ENCODE data around the gene TMEM154. TPM values are rescaled to one million over a fixed set of nuclear protein-coding genes. Genes with fewer than 3 reads are reported as not detected.

Gene TMEM154
- total RNA-seq, 1 experiment from 2014 or later = 1.8 TPM

DNA sequence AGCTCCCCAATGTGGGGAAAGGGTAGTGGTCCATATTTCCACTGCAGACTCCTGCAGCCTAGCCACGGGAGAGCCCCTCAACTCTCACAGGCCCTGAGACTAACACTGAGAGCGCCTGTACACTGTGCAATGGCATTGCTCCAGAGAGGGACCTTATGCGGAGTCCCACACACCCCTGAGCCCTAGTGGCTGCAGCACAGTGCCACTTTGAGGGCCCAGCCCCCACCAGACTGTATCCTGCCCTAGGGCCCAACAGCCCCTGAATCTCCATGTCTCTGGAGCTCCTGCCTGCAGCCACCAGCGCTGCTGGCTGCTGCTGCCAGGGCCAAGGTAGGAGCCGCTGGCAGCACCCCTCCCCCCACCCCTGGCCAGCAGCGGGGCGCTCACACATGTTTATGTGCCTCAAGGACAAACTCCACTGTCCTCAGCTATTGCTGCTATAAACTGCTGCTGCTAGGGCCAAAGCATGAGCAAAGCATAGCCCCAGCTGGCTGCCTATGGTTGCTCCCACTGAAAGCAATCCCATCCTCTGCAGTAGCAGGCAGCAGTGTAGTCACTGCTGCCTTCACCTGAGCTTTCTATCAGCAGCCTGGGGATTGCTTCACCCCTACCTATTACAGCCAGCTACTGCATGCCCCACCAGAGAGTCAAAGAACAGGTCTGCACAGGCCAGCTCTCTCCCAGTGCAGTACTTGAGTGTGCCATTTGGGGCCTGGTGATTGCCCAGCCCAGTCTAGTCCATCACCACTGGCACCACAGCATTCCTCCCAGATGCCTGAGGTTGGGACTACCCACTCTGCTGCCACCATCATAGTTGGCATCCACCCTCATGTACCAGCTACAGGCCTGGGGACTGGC, 24.3 kb downstream of the TMEM154 start:
- H3K9me3 ChIP-seq = no peaks in the 10 kb centered on the region
- H3K36me3 ChIP-seq = no peaks in the 10 kb centered on the region
- no peak overlapping the region for H3K4me3 ChIP-seq
- DNase-seq = no peak
- H3K27me3 ChIP-seq = no peaks in the 10 kb centered on the region

DNA sequence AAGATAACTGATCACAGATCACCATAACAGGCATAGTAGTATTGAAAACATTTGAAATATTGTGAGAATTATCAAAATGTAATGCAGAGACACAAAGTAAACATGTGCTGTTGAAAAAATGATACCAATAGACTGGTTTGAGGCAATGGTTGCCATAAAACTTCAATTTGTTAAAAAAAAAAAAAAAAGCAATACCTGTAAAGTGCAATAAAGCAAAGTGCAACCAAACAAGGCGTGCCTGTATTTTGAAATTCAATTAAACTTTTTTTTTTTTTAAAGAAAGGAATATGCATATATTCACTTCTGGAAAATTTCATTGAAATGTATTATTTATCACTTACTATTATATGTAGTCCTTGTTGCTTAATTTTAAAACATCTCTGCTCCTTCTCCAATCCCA, 27.7 kb downstream of the TMEM154 start:
- no peaks in the 10 kb centered on the region for H3K36me3 ChIP-seq
- H3K4me3 ChIP-seq = no peak overlapping the region
- DNase-seq = no peak
- no peaks in the 10 kb centered on the region for H3K27me3 ChIP-seq
- H3K9me3 ChIP-seq = no peaks in the 10 kb centered on the region

DNA sequence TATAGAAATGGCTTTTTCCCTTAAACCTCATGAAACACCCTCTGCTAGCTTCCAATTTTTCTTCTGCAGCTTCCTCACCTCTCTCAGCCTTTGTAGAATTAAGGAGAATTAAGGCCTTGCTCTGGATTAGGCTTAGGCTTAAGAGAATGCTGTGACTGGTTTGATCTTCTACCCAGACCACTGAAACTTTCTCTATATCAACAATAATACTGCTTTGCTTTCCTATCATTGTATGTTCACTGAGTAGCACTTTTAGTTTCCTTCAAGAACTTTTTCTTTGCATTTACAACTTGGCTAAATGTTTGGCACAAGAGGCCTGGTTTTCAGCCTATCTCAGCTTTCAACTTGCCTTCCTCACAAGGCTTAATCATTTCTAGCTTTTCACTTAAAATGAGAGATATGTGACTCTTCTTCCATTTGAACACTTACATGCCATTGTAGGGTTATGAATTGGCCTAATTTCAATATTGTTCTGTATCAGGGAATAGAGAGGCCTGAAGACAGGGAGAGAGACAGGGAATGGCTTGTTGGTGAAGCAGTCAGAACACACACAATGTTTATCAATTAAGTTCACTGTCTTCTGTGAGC, 28.2 kb downstream of the TMEM154 start:
- H3K36me3 ChIP-seq = no peaks in the 10 kb centered on the region
- no peak overlapping the region for H3K4me3 ChIP-seq
- no peak for DNase-seq
- no peaks in the 10 kb centered on the region for H3K9me3 ChIP-seq
- H3K27me3 ChIP-seq = no peaks in the 10 kb centered on the region

DNA sequence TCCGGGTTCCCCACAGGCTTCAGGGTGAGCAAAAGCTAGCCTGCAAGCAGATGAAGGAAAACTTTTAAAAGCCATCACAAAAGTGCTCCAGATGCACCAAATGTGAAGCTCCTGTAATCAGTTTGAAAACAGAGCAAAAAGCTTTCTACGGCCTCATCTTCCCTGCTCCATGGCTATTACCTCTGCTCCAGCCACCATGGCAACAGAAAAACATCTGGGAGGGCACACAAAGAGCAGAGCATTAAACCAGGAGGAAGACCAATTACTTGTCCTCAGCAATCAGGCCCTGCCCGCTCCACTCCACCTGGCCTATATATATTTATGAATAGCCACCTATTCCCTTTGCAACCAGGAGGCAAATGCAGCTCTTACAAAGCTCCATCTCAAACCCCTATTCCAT, 33.6 kb downstream of the TMEM154 start:
- no peaks in the 10 kb centered on the region for H3K9me3 ChIP-seq
- H3K36me3 ChIP-seq = no peaks in the 10 kb centered on the region
- DNase-seq = no peak
- no peak overlapping the region for H3K4me3 ChIP-seq
- H3K27me3 ChIP-seq = no peaks in the 10 kb centered on the region

DNA sequence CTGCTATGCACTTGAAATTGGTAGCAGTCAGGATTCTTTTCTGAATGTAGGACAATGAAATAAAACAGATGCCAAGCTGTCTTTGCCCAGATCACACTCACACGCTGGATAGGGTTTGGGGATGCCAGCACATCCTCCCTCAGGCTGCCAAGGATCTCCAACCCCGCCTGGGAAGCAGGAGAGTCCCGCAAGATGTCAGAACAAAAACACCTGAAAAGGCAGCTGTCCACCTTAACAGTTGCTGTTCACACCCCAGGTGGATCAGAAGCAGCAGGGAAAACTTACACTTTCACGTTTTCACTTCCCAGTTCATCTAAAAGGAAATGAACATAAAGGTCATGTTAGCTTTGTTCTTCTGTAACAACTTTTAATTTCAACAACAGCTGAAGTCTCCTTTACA, 35.7 kb downstream of the TMEM154 start:
- no peak for DNase-seq
- no peaks in the 10 kb centered on the region for H3K36me3 ChIP-seq
- H3K27me3 ChIP-seq = no peaks in the 10 kb centered on the region
- no peaks in the 10 kb centered on the region for H3K9me3 ChIP-seq
- no peak overlapping the region for H3K4me3 ChIP-seq

DNA sequence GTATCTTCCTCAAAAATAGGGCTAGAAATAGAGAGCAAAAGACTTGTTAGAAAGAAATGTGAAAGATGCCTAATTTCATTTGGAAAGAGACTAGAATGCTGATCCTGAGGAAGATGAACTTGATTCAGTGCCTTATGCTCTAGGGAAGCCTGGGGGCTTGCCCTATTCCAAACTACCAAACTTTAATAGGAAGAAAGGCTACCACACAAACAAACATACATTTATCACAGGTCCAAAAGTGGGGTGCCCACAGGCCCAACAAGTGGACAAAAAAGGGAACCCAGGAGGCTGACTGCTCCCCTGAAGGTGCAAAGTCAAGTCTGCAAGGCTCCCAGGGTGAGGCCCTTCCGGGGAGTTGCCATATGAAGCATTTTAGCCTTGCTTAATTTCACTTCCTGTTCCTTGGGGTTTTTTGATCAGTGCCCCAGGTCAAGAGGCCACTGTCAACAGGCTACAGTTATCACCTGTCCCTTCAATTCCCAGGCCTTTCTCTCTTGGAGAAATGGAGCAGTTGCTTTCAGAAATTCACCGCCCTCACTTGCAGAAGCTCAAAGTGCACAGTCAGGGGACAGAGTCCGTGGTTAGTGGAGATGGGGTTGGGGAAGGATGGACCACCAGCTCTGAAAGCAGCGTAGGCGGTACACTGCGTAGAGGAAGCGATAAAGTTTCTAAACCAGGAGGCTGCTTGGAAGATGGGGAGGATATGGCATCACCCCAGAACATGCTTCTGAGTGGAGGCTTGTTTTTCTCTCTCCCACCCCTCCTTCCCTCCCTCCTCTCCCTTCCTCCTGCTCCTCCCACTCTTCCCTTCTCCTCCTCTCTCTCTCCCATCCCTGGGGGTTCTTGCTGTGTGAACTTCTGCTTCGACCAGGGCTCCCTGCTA, 36.4 kb downstream of the TMEM154 start:
- Histone ChIP-seq H3K9me3 (no peaks in the 10 kb centered on the region), H3K4me3 (no peak overlapping the region), H3K27me3 (no peaks in the 10 kb centered on the region), H3K36me3 (no peaks in the 10 kb centered on the region)
- DNase-seq = no peak

DNA sequence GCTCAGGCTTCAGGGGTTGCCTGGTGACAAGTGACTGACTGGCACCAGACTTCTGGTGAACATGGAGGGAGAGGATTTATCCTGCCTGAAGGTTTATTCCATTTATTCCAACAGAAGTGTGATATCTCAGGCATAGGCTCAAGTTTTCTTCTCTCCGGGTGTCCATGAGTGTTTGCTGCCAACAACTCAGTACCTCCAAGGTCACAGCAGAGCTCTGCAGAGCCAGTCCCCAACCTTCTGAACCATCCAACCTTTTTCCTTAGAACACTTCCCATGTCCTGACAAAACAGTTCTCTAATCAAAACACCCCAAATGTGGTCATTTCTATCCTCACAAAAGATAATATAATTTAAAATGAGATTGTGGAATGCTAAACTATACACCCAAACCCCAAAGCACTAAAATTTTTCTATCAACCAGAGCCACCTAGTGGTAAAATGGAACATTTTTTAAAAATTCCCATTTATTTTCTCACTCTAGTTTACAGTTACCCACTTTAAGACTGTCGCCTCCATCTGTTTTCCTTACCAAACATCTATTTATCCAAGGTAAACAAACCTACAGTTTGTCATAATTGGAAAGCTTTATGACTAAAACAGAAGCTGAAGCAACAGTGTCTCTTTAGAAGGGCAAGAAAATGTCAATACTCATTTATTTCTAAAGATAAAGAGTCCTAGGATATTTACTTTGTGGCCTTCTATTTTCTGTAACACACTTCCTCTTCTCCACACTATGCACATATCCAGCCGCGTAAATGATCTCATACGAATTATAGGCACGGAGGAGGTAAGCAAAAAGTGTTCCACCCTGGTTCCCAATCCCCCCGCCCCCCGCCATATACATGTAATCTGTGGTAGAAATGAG, 39.5 kb downstream of the TMEM154 start:
- no peaks in the 10 kb centered on the region for H3K9me3 ChIP-seq
- H3K4me3 ChIP-seq = no peak overlapping the region
- no peaks in the 10 kb centered on the region for H3K36me3 ChIP-seq
- no peaks in the 10 kb centered on the region for H3K27me3 ChIP-seq
- no peak for DNase-seq

DNA sequence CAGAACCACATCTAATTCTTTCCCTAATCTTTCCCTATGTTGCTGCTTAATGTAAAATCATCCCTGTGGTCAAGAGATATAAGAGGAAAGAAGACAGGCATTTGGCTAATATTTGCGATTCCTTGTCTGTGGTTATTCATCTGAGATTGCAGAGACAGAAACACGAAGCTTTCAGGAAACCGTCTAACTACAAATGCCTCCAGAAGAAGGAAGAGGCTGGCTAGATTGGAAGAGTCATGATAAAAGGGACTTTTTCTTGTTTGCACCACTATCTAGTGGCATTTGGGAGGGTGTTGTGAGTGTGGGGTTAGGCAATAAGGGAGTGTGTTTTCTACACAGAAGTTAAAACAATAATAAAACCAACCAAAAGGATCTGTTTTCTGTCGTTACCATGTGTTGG, 43.9 kb downstream of the TMEM154 start:
- Histone ChIP-seq H3K27me3 (no peaks in the 10 kb centered on the region), H3K4me3 (no peak overlapping the region), H3K36me3 (no peaks in the 10 kb centered on the region), H3K9me3 (no peaks in the 10 kb centered on the region)
- DNase-seq = no peak

DNA sequence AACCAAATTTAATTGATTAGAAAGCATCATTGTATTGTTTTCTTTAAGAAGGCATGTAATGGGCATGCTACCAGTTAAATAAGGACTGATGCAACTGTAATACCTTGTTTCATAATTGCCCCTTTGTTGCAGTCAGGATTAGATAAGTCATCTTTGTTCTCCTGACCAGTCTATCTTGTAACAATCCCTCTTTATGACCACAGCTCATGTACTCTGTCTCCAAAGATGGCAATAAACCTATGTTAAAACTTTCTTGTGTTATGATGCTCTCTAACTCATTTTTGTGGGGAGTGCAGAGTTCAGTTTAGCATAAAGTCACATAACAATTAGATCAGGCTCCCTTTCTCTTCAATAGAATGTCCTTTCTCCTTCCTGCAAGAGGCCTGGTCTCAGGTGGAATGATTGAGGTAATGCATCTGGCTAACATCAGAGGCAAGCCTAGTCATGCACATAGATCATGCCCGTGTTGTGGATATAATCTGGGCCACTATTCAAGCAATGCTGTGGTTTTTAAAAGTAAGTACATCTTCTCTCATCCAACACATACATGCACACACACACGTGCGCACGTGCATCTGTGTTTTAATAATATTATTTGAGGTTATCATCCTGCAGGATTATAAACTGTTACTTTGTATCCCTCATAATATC, 45.6 kb downstream of the TMEM154 start:
- H3K4me3 ChIP-seq = no peak overlapping the region
- no peaks in the 10 kb centered on the region for H3K9me3 ChIP-seq
- DNase-seq = no peak
- H3K36me3 ChIP-seq = no peaks in the 10 kb centered on the region
- H3K27me3 ChIP-seq = no peaks in the 10 kb centered on the region

DNA sequence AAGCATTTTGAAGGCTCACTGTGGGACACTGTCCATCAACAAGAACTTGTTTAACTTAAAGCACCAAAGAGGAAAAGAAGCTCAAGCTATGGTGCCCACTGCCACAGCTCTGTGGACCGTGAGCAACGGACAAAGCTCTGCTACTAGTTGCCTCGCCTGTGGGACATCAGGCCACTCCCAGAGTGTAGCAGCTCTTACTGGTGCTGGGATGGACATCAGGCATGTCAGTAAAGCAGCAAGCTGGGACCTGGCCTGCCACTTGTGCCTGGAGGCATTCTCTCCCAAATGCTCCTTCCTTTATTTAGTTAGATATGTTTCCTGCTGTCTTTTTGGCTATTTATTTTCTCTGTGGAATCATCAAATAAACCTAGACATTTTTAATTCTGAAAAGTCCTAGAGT, 46.7 kb downstream of the TMEM154 start:
- Histone ChIP-seq H3K27me3 (no peaks in the 10 kb centered on the region), H3K9me3 (no peaks in the 10 kb centered on the region), H3K36me3 (no peaks in the 10 kb centered on the region), H3K4me3 (no peak overlapping the region)
- DNase-seq = no peak

DNA sequence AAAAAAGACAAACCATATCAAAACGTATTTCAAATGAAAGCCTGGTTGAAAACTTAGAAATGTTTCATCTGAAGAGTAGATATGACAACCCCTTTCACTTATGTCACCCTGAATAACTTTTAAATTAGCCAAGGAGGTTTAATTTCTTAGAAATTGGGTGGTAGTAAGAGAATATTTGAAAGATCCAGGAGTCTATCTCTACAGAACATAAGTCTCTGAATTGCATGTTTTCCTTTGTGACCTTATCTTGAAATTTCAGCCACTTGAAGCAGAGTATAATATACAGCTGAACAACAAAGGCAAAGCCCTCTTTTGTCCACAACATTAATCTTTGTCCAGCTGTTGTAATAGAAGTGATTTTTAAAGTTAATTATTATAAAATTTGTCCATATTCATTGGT, 49.5 kb downstream of the TMEM154 start:
- no peak for DNase-seq
- H3K27me3 ChIP-seq = no peaks in the 10 kb centered on the region
- H3K9me3 ChIP-seq = no peaks in the 10 kb centered on the region
- no peak overlapping the region for H3K4me3 ChIP-seq
- no peaks in the 10 kb centered on the region for H3K36me3 ChIP-seq

DNA sequence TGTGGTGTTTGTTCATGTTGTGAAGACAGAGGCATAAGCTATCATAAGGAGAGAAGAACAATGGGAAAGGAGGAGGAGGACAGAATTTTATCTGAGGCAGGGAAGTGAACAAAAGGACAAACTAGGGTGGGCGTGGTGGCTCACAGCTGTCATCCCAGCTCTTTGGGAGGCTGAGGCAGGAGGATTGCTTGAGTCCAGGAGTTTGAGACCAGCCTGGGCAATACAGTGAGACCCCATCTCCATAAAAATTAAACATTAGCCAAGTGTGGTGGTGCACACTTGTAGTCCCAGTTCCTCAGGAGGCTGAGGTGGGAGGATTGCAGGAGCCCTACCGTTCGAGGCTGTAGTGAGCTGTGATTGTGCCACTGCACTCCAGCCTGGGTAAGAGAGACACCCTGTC, 49.9 kb downstream of the TMEM154 start:
- H3K27me3 ChIP-seq = no peaks in the 10 kb centered on the region
- no peaks in the 10 kb centered on the region for H3K9me3 ChIP-seq
- DNase-seq = no peak
- H3K4me3 ChIP-seq = no peak overlapping the region
- H3K36me3 ChIP-seq = no peaks in the 10 kb centered on the region

DNA sequence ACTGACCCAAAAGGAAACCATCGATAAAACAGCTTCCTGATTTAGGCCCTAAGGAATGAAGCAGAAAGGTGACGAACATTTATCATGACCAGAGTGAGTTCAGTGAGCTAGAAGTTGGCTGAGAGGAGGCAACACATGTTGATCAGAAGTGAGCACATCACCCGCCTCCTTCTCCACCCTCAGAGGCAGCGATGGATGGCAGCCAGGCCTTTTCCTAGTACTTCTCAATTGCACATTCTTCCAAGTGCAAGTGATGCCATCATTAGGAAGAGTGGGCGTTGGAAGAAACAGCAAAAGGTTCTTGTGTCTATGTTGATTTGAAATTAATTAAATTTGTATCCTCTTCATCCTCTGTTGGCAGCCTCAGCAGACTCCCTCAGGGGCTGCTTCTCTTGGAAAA, 51.7 kb downstream of the TMEM154 start:
- DNase-seq = peak; percentile 23
- H3K27me3 ChIP-seq = no peaks in the 10 kb centered on the region
- H3K9me3 ChIP-seq = no peaks in the 10 kb centered on the region
- H3K4me3 ChIP-seq = no peak overlapping the region
- H3K36me3 ChIP-seq = no peaks in the 10 kb centered on the region

DNA sequence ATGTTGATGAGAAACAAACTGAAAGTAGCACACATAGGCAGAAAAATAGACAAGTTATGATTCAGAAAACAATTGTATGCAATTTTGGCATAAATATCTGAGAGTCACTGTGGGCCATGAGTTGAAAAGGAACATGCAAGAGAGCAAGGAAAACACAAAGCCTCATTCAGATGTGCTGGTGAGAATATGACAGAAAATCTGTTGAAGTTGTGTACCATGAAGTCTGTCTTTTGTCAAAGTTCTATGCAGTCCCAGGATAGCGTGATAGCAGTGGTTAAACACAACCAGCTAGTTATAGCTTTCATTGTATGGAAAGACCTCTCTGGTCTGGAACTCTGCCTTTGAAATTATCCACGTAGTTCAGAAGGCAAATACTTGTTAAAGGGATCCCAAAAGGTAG, 53.0 kb downstream of the TMEM154 start:
- Histone ChIP-seq H3K4me3 (no peak overlapping the region), H3K9me3 (no peaks in the 10 kb centered on the region), H3K27me3 (no peaks in the 10 kb centered on the region), H3K36me3 (no peaks in the 10 kb centered on the region)
- no peak for DNase-seq

DNA sequence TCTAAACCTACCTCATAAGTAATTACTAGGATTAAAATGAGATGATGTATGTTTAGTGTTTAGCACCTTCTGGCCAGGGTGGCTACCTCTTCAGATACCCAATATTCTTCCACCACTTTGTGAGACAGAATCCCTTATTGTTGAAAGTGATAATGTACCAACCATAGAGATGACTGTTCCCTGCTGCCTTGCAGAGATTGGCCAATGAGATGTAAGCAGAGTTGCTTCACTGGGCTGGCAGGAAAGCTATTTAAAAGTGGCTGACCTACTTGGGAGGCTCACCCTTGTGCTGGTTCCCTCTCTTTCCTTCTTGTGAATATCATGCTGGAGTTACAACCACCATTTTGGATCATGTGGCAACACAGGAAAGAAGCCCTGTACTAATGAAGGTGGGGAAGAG, 58.9 kb downstream of the TMEM154 start:
- H3K9me3 ChIP-seq = no peaks in the 10 kb centered on the region
- DNase-seq = no peak
- no peak overlapping the region for H3K4me3 ChIP-seq
- no peaks in the 10 kb centered on the region for H3K27me3 ChIP-seq
- no peaks in the 10 kb centered on the region for H3K36me3 ChIP-seq

DNA sequence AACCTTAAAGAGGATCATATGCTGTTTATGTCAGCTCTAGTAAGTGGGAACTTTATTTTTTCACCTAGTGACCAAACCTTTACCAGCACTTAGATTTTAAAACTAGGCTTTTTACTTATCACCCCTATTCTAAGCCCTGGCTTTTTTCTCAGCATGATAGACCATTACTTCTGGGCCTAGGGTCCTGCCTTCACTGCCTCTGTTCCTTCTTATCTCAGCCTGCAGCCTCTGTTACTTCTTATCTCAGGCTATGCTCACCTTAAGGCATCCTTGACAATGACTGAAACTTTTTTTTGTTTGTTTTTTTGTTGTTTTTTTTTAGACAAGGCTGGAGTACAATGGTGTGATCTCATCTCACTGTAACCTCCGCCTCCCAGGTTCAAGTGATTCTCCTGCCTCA, 59.6 kb downstream of the TMEM154 start:
- DNase-seq = no peak

More for the DNA sequence above, 59.6 kb downstream of the TMEM154 start:
- Histone ChIP-seq H3K36me3 (no peaks in the 10 kb centered on the region), H3K4me3 (no peak overlapping the region), H3K27me3 (no peaks in the 10 kb centered on the region), H3K9me3 (no peaks in the 10 kb centered on the region)
